H1 (cell line): Measurements from ENCODE around the gene GP1BB. TPM values are rescaled to one million over a fixed set of nuclear protein-coding genes. Genes with fewer than 3 reads are reported as not detected.

ENCODE experiments used
- CTCF ChIA-PET: fragments of 300-600 bp; sonication (Branson Sonifier 250); formaldehyde crosslinking; loops from one replicate; lab custom pipeline; 2021; ENCODE audit not compliant: partially characterized antibody; lab: Charles Lee
- POLR2A ChIA-PET: fragments of 300-600 bp; sonication (Branson Sonifier 250); formaldehyde crosslinking; loops from one replicate; lab custom pipeline; 2021; ENCODE audit warnings: inconsistent platforms; ENCODE audit not compliant: partially characterized antibody; lab: Charles Lee
- DNase-seq, 2 experiments: peaks; one replicate each; pipeline versions ENCODE4 v3.0.0 to v3.0.0-alpha.2; 2010 to 2022; ENCODE audit warnings: low spot score in 2 of 2, low read depth in 1 of 2, mixed read lengths in 1 of 2
- FAIRE-seq: peaks from 2 replicates; lab custom pipeline; 2011; peaks lifted over from hg19 to GRCh38; lab: Jason Lieb, UNC
- H2AFZ ChIP-seq: 2 replicates; pipeline ENCODE4 v1.8.1; 2012; ENCODE audit warnings: low read length, inconsistent platforms
- H2AK5ac ChIP-seq: 2 replicates; pipeline ENCODE4 v1.6.1; 2013; ENCODE audit warnings: low read depth, low read length
- H2BK120ac ChIP-seq: replicated peaks from 2 replicates; pipeline ENCODE3; 2013; ENCODE audit warnings: low read depth, low read length, inconsistent platforms
- H2BK12ac ChIP-seq: 2 replicates; pipeline ENCODE4 v1.6.1; 2013; ENCODE audit warnings: low read depth, low read length
- H2BK15ac ChIP-seq: 2 replicates; pipeline ENCODE4 v1.6.1; 2013; ENCODE audit warnings: low read length
- H2BK20ac ChIP-seq: 2 replicates; pipeline ENCODE4 v1.6.1; 2013; ENCODE audit warnings: low read length
- H2BK5ac ChIP-seq: 2 replicates; pipeline ENCODE4 v1.6.1; 2013; ENCODE audit warnings: low read depth, low read length
- H3K14ac ChIP-seq: 2 replicates; pipeline ENCODE4 v1.6.1; 2013; ENCODE audit warnings: inconsistent platforms; ENCODE audit not compliant: insufficient read length
- H3K18ac ChIP-seq: 2 replicates; pipeline ENCODE4 v1.6.1; 2013; ENCODE audit warnings: low read length; ENCODE audit errors: extremely low read depth
- H3K23ac ChIP-seq: 2 replicates; pipeline ENCODE4 v1.6.1; 2013; ENCODE audit warnings: inconsistent platforms; ENCODE audit not compliant: insufficient read length
- H3K23me2 ChIP-seq: 2 replicates; pipeline ENCODE4 v1.6.1; 2013; ENCODE audit warnings: low read depth, low read length
- H3K27ac ChIP-seq: 2 replicates; pipeline ENCODE4 v1.6.1; 2011; ENCODE audit warnings: low read depth, low read length, inconsistent platforms
- H3K27me3 ChIP-seq, 4 experiments: replicated peaks in 1 of 4; 1 replicate in 1 of 4; 2 replicates in 3 of 4; pipeline versions ENCODE4 v1.6.1 to v1.8.1; 2011 to 2013; ENCODE audit warnings: low read length in 3 of 4, mild to moderate bottlenecking in 3 of 4, inconsistent platforms in 2 of 4, mixed read lengths in 2 of 4, moderate library complexity in 1 of 4; ENCODE audit not compliant: control insufficient read depth in 3 of 4, insufficient read depth in 3 of 4; ENCODE audit errors: extremely low read depth in 1 of 4
- H3K36me3 ChIP-seq, 4 experiments: 2 replicates each; pipeline versions ENCODE4 v1.6.1 to v1.8.1; 2011 to 2013; ENCODE audit warnings: mild to moderate bottlenecking in 4 of 4, low read length in 3 of 4, moderate library complexity in 2 of 4, control low read depth in 1 of 4, inconsistent platforms in 1 of 4; ENCODE audit not compliant: insufficient read depth in 4 of 4, control insufficient read depth in 2 of 4
- H3K4ac ChIP-seq: replicated peaks from 2 replicates; pipeline ENCODE3; 2013; ENCODE audit warnings: low read length, low read depth, mixed read lengths, inconsistent platforms; ENCODE audit not compliant: insufficient read length
- H3K4me1 ChIP-seq, 4 experiments: replicated peaks in 1 of 4; 1 replicate in 1 of 4; 2 replicates in 3 of 4; pipeline versions ENCODE4 v1.6.1 to v1.8.1; 2011 to 2013; ENCODE audit warnings: low read length in 3 of 4, inconsistent platforms in 2 of 4, mixed read lengths in 1 of 4; ENCODE audit not compliant: insufficient read depth in 4 of 4, control insufficient read depth in 3 of 4
- H3K4me2 ChIP-seq, 2 experiments: 2 replicates each; pipeline versions ENCODE4 v1.6.1 to v1.8.1; 2011 to 2013; ENCODE audit warnings: low read depth in 2 of 2, low read length in 2 of 2, control low read depth in 1 of 2, inconsistent platforms in 1 of 2, mild to moderate bottlenecking in 1 of 2; ENCODE audit not compliant: insufficient read depth in 1 of 2
- H3K4me3 ChIP-seq, 4 experiments: fragments of 200-600, 300-600 bp in 1 of 4; sonication (generic), shearing (Covaris generic), sonication (Bioruptor Twin) in 1 of 4; 2 replicates each; pipeline versions ENCODE4 v1.5.1 to v1.8.1; 2011 to 2016; ENCODE audit warnings: low read length in 4 of 4, low read depth in 3 of 4, control low read depth in 2 of 4, inconsistent platforms in 2 of 4, mild to moderate bottlenecking in 2 of 4, mixed read lengths in 1 of 4, moderate library complexity in 1 of 4; ENCODE audit not compliant: insufficient read depth in 2 of 4; ENCODE audit errors: extremely low read depth in 1 of 4
- H3K56ac ChIP-seq: replicated peaks from 2 replicates; pipeline ENCODE3; 2013; ENCODE audit warnings: low read depth, mild to moderate bottlenecking, mixed read lengths, low read length, inconsistent platforms; ENCODE audit not compliant: insufficient read length
- H3K79me1 ChIP-seq: 2 replicates; pipeline ENCODE4 v1.6.1; 2013; ENCODE audit warnings: low read depth, low read length, control low read depth
- H3K79me2 ChIP-seq, 2 experiments: 2 replicates each; pipeline versions ENCODE4 v1.6.1 to v1.8.1; 2012 to 2013; ENCODE audit warnings: low read length in 2 of 2, mild to moderate bottlenecking in 2 of 2, inconsistent platforms in 1 of 2; ENCODE audit not compliant: insufficient read depth in 2 of 2, control insufficient read depth in 1 of 2
- H3K9ac ChIP-seq, 4 experiments: replicated peaks in 1 of 4; 1 replicate in 1 of 4; 2 replicates in 3 of 4; pipeline versions ENCODE4 v1.6.1 to v1.8.1; 2011 to 2013; ENCODE audit warnings: low read depth in 3 of 4, low read length in 3 of 4, control low read depth in 2 of 4, mild to moderate bottlenecking in 2 of 4, moderate library complexity in 2 of 4, inconsistent platforms in 1 of 4; ENCODE audit errors: extremely low read depth in 1 of 4
- H3K9me3 ChIP-seq, 2 experiments: 2 replicates each; pipeline versions ENCODE4 v1.6.1 to v1.8.1; 2012 to 2013; ENCODE audit warnings: mild to moderate bottlenecking in 2 of 2, moderate library complexity in 2 of 2, control low read depth in 1 of 2, inconsistent platforms in 1 of 2, low read depth in 1 of 2, low read length in 1 of 2, mixed read lengths in 1 of 2; ENCODE audit not compliant: insufficient read depth in 2 of 2
- H4K20me1 ChIP-seq, 2 experiments: replicated peaks in 1 of 2; 2 replicates each; pipeline versions ENCODE3 to v1.8.1; 2011 to 2013; ENCODE audit warnings: inconsistent platforms in 2 of 2, low read length in 2 of 2, mild to moderate bottlenecking in 1 of 2; ENCODE audit not compliant: insufficient read depth in 2 of 2, control insufficient read depth in 1 of 2
- H4K5ac ChIP-seq: 2 replicates; pipeline ENCODE4 v1.6.1; 2013; ENCODE audit warnings: low read length, low read depth, mixed read lengths, inconsistent platforms; ENCODE audit not compliant: insufficient read length
- H4K8ac ChIP-seq: 2 replicates; pipeline ENCODE4 v1.8.0; 2013; ENCODE audit warnings: mild to moderate bottlenecking, moderate library complexity, low read length, inconsistent platforms; ENCODE audit not compliant: insufficient read depth; ENCODE audit errors: extremely low read depth
- H4K91ac ChIP-seq: replicated peaks from 2 replicates; pipeline ENCODE3; 2013; ENCODE audit warnings: low read length, mixed read lengths, inconsistent platforms; ENCODE audit not compliant: insufficient read length
- SAP30 ChIP-seq: fragments of 300-600 bp; sonication (generic); IDR thresholded peaks from 2 replicates; pipeline ENCODE4 v1.7.1; 2012; ENCODE audit warnings: low read length, moderate library complexity, mild to moderate bottlenecking, inconsistent platforms; ENCODE audit not compliant: insufficient read depth, insufficient replicate concordance
- TEAD4 ChIP-seq: IDR thresholded peaks from 2 replicates; pipeline ENCODE4 v1.6.1; 2012; ENCODE audit warnings: low read depth, low read length, inconsistent platforms, mixed read lengths
- WGBS, 2 experiments: shearing (Covaris generic) in 1 of 2; methylation state at CpG; one replicate each; pipeline versions ENCODE4 v1.1.6 to v1.1.7; 2013 to 2015; ENCODE audit warnings: low lambda C conversion rate in 2 of 2, mixed read lengths in 2 of 2, inconsistent platforms in 1 of 2, low coverage in 1 of 2, missing lambda C conversion rate in 1 of 2; ENCODE audit not compliant: insufficient replicate concordance in 2 of 2, insufficient coverage in 1 of 2, insufficient read length in 1 of 2; ENCODE audit errors: extremely low coverage in 1 of 2, missing lambda C conversion rate in 1 of 2; 5-methylcytosine and 5-hydroxymethylcytosine counted together
- polyA plus RNA-seq, 7 experiments: library from polyadenylated mRNA; depleted of rRNA in 3 of 7; stranded (reverse) in 5 of 7; unstranded in 2 of 7; fragments of >200 nt in 5 of 7; fragments of 200-250 nt in 2 of 7; gene quantifications; 1 replicate in 5 of 7; 2 replicates in 1 of 7; 4 replicates in 1 of 7; pipeline versions ENCODE4 v1.2.1 to v1.2.3, GENCODE V29; 2011 to 2013; ENCODE audit warnings: missing spikeins in 2 of 7, mixed read lengths in 2 of 7
- total RNA-seq: library from RNA; stranded (reverse); fragmentation: NEBNext Ultra II Directional; extraction: Animal tissue kit (Norgen Biotek cat#: 25700); gene quantifications from 2 replicates; pipeline ENCODE4 v1.2.1, GENCODE V29; 2021

GP1BB gene
- total and polyA plus RNA-seq, 2 of the 8 experiments (the other 6 are each of a cell fraction or from before 2014, with no cell fraction given): 0.36 TPM; not detected in 1

GRCh38 chr22:19691721-19692341 lies 31.5 kb upstream of the GP1BB start:
- Histone ChIP-seq H3K9me3 (no peaks in the 10 kb centered on the region), H2AFZ (peak overlapping the region; percentile 91), H3K4me2 (peak overlapping the region in 1 of 2 experiments; percentile 25; a peak in 1 of 4 replicates), H3K4ac (no peak overlapping the region), H3K23me2 (no peaks in the 10 kb centered on the region), H3K56ac (no peak overlapping the region), H2AK5ac (no peak overlapping the region), H3K36me3 (no peaks in the 10 kb centered on the region), H3K23ac (no peak overlapping the region), H3K4me1 (peaks cover 0 to 11% (median 5%) of the 10 kb centered on the region in 4 experiments; a peak in 6 of 7 replicates), H3K9ac (0 out of 7 replicates have a peak overlapping the region, but pooled peaks of 1 of the 4 experiments have one; percentile 8), H2BK20ac (peak overlapping the region; percentile 13; the same call in 1 of the 2 replicates), H3K18ac (peak overlapping the region; percentile 63; the same call in 1 of the 2 replicates), H4K5ac (no peak overlapping the region), H2BK5ac (no peak overlapping the region), H4K20me1 (no peaks in the 10 kb centered on the region), H3K4me3 (no peak overlapping the region), H4K91ac (peak overlapping the region; percentile 79), H4K8ac (no peak overlapping the region; the same call in 1 of the 2 replicates), H3K79me2 (no peaks in the 10 kb centered on the region), H3K27me3 (no peaks in the 10 kb centered on the region), H2BK15ac (peak overlapping the region; percentile 36), H2BK12ac (peak overlapping the region; percentile 70), H3K14ac (no peak overlapping the region), H2BK120ac (no peak overlapping the region), H3K27ac (no peak overlapping the region), H3K79me1 (no peaks in the 10 kb centered on the region)
- TF ChIP-seq SAP30: no peak
- peak; percentile 59; the same call in 1 of the 2 replicates for TF ChIP-seq TEAD4
- no peak for FAIRE-seq
- DNase-seq: no peak
- ChIA-PET CTCF (interaction anchor here (0.5 to 6.5 kb wide), 5 partner anchors 9 to 62 kb away, joined by 3 to 76 read pairs (median 6); no protein-coding TSS in a partner anchor), POLR2A (interaction anchor here (0.6 to 1.3 kb wide), 5 partner anchors 12 to 133 kb away, joined by 3 to 5 read pairs (median 4); no protein-coding TSS in a partner anchor)
- WGBS, 2 experiments: 62% methylated on average over 19 of the region's 19 CpGs; no CpG with 5 or more reads in 1 of the 2 experiments
